Measurements from ENCODE around the gene ADGRD1. TPM values are rescaled to one million over a fixed set of nuclear protein-coding genes. Genes with fewer than 3 reads are reported as not detected.

Gene ADGRD1
- total RNA-seq, 1 donor from 2014 or later = 108 TPM

DNA sequence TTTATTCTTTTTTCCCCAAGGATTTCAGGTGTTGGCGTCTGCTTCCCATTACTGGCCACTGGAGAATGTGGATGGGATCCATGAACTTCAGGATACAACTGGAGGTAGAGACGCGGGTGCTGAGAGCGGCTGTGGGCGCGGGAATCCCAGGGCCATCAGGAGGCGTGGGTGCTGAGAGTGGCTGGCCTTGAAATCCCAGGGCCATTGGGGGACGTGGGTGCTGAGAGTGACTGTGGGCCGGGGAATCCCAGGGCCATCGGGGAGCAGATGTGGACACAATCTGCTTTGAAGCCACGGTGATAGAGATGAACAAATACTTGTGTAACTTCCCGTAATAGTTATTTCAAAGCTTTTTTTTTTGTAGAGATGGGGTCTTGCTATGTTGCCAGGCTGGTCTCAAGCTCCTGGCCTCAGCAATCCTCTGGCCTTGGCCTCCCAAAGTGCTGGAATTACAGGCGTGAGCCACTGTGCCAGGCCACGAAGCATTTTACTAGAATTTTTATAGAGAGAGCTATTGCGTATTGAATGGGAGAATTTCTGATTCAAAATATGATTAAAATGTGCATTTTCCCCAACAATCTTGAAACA, 12.8 kb downstream of the ADGRD1 start:
- TF ChIP-seq CTCF (IDR thresholded peaks at IDR 0.05) = no peak
- no peak for DNase-seq
- Histone ChIP-seq H3K36me3 (peaks cover 35% of the 10 kb centered on the region), H3K4me1 (peaks cover 4% of the 10 kb centered on the region), H3K4me3 (no peak overlapping the region), H3K9me3 (no peaks in the 10 kb centered on the region), H3K27me3 (ENCODE audit: low read depth) (no peaks in the 10 kb centered on the region), H3K27ac (no peak overlapping the region)
- no peak for ATAC-seq
- intact Hi-C loops (cut with DNase I) = no loop called here

DNA sequence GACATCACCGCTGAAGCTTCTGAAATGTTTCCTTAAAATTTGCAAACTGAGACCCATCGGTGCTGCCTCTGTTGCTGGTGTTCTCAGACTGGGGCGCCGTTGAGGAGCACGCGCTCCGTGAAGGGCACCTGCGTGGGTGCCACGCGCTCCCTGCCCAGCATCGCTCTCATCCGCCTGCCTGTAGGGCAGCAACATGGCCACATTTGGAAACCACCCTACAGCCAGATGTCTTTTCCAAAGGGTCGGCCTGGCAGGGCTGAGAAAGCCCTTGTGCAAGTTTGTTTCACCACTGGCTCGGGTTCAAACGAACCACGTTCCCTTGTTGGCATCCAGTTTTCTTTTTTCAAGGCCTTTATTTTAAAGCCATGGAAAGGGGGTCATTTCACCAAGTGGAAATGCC, 13.9 kb downstream of the ADGRD1 start:
- intact Hi-C loops (cut with DNase I) = no loop called here
- TF ChIP-seq CTCF (IDR thresholded peaks at IDR 0.05) = no peak
- Histone ChIP-seq H3K36me3 (peaks cover 42% of the 10 kb centered on the region), H3K9me3 (no peaks in the 10 kb centered on the region), H3K4me1 (peaks cover 4% of the 10 kb centered on the region), H3K27ac (no peak overlapping the region), H3K27me3 (ENCODE audit: low read depth) (no peaks in the 10 kb centered on the region), H3K4me3 (no peak overlapping the region)
- DNase-seq (no peak), ATAC-seq (no peak)

DNA sequence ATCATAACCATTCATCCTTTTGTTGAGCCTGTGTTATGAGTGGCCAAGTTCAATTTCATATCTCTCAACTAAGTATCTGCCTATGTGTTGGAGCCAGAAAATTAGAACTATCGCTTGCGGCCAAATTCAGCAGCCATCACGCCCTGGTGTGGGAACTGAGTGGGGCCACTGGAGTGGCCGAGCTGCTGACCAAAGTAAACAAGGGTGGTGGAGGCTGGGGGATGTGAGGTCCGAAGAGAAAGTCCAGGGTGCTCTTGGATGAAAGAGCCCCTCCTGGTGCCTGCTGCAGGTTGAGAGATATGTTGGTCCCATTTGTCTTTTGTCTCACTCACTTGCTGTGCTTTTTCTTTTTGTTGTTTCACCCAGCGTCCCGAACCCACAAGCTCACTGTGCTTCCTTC, 14.9 kb downstream of the ADGRD1 start:
- H3K4me3 ChIP-seq = no peak overlapping the region
- no peak overlapping the region for H3K27ac ChIP-seq
- no peaks in the 10 kb centered on the region for H3K9me3 ChIP-seq
- no peak for ATAC-seq
- DNase-seq = no peak
- no peaks in the 10 kb centered on the region for H3K27me3 ChIP-seq (ENCODE audit: low read depth)
- intact Hi-C loops (cut with DNase I) = no loop called here
- TF ChIP-seq CTCF (IDR thresholded peaks at IDR 0.05) = no peak
- H3K4me1 ChIP-seq = peaks cover 4% of the 10 kb centered on the region
- H3K36me3 ChIP-seq = peaks cover 52% of the 10 kb centered on the region

- H3K4me3 ChIP-seq = no peak overlapping the region
- intact Hi-C loops (cut with DNase I) = no loop called here
- H3K27ac ChIP-seq = no peak overlapping the region
- H3K36me3 ChIP-seq = peaks cover 58% of the 10 kb centered on the region
- H3K9me3 ChIP-seq = no peaks in the 10 kb centered on the region
- H3K27me3 ChIP-seq (ENCODE audit: low read depth) = no peaks in the 10 kb centered on the region
- DNase-seq (no peak), ATAC-seq (no peak)
- H3K4me1 ChIP-seq = peaks cover 4% of the 10 kb centered on the region
- no peak for TF ChIP-seq CTCF (IDR thresholded peaks at IDR 0.05)
These were observed 15.5 kb downstream of the ADGRD1 start for GRCh38 chr12:130969223-130969622.

DNA sequence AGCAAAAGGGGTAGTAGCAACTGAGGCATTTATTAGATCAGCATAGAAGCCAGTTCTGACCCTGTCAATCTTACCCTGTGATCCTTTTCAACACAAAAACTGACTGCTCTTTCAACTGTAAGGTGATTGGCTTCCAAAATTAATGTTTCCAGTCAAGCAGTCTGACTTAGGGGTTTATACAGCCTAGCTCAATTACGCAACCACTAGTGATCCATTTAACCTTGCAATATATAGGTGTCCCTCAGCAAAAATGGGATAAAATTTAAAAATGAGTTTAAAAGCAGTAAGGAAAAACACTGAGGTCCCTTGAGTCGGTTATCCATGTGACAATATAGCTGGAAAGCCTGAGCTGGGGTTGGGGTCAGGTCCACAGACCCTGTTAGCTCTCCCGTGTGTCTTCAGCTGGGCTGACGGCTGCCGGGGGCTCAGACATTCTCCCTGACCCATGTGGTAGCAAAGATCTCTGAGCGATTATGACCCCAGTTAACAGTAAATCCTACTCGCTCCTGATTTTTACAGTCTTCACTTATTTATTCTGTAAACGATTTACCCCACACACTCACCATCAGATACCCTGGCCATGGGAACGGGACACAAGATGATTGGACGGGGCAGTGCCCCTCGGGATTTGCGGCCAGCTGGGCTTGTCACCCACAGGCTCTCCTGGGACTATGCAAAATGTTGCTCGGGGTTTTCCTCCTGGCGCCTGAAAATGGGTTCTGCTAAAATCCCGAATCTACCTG, 16.6 kb downstream of the ADGRD1 start:
- no peak overlapping the region for H3K4me3 ChIP-seq
- H3K9me3 ChIP-seq = no peaks in the 10 kb centered on the region
- H3K27me3 ChIP-seq (ENCODE audit: low read depth) = no peaks in the 10 kb centered on the region
- peaks cover 4% of the 10 kb centered on the region for H3K4me1 ChIP-seq
- DNase-seq (no peak), ATAC-seq (no peak)
- H3K27ac ChIP-seq = no peak overlapping the region
- no peak for TF ChIP-seq CTCF (IDR thresholded peaks at IDR 0.05)
- intact Hi-C loops (cut with DNase I) = no loop called here
- H3K36me3 ChIP-seq = peaks cover 69% of the 10 kb centered on the region

All from lower lobe of right lung (tissue), 2 donors.